SK-N-SH (cell line): ENCODE measurements around the gene KRTAP5-8. TPM values are rescaled to one million over a fixed set of nuclear protein-coding genes. Genes with fewer than 3 reads are reported as not detected.

Experiments
- CTCF ChIA-PET: fragments of 300-600, 350-600 bp; formaldehyde crosslinking; extraction: SDS; loops from one replicate; lab custom pipeline; 2021; lab: Yijun Ruan, JAX
- POLR2A ChIA-PET: fragments of 350-600 bp; sonication (Branson Sonifier 250); formaldehyde crosslinking; extraction: SDS; loops from one replicate; lab custom pipeline; 2020; ENCODE audit warnings: antibody characterized with exemption, inconsistent platforms; lab: Yijun Ruan, JAX
- DNase-seq: peaks from one replicate; pipeline ENCODE4 v3.0.0; 2012
- H2AFZ ChIP-seq: fragments of 200-600 bp; sonication (generic); 2 replicates; pipeline ENCODE4 v1.8.1; 2016; ENCODE audit warnings: antibody characterized with exemption, mild to moderate bottlenecking, low read depth
- H3F3A ChIP-seq: fragments of 200-600 bp; sonication (generic); replicated peaks from 2 replicates; pipeline ENCODE3; 2016; ENCODE audit warnings: antibody characterized with exemption, mild to moderate bottlenecking; ENCODE audit not compliant: insufficient read depth
- H3K27ac ChIP-seq, 2 experiments: fragments of 200-500 bp in 1 of 2; fragments of 200-600 bp in 1 of 2; sonication (Bioruptor generic) in 1 of 2; sonication (generic), shearing (Covaris generic) in 1 of 2; 2 replicates each; pipeline versions ENCODE4 v1.5.1 to v1.6.1; 2014 to 2016; ENCODE audit warnings: low read depth in 2 of 2, inconsistent platforms in 1 of 2, low read length in 1 of 2, mild to moderate bottlenecking in 1 of 2, mixed read lengths in 1 of 2
- H3K27me3 ChIP-seq: fragments of 200-600 bp; sonication (generic), shearing (Covaris generic); 2 replicates; pipeline ENCODE4 v1.6.1; 2016; ENCODE audit warnings: mixed run types; ENCODE audit not compliant: insufficient read depth
- H3K36me3 ChIP-seq, 2 experiments: fragments of 200-500 bp in 1 of 2; fragments of 200-600 bp in 1 of 2; sonication (Bioruptor generic) in 1 of 2; sonication (generic) in 1 of 2; replicated peaks in 1 of 2; 2 replicates each; pipeline versions ENCODE3 to v1.5.1; 2014 to 2016; ENCODE audit warnings: low read length in 1 of 2, mild to moderate bottlenecking in 1 of 2; ENCODE audit not compliant: insufficient read depth in 2 of 2, control insufficient read depth in 1 of 2
- H3K4me1 ChIP-seq, 2 experiments: fragments of 200-500 bp in 1 of 2; fragments of 200-600 bp in 1 of 2; sonication (Bioruptor generic) in 1 of 2; sonication (generic), shearing (Covaris generic) in 1 of 2; 2 replicates each; pipeline versions ENCODE4 v1.5.1 to v1.6.1; 2014 to 2016; ENCODE audit warnings: low read depth in 1 of 2, low read length in 1 of 2, mixed run types in 1 of 2; ENCODE audit not compliant: insufficient read depth in 2 of 2, control insufficient read depth in 1 of 2
- H3K4me2 ChIP-seq: fragments of 200-600 bp; sonication (generic), shearing (Covaris generic); 2 replicates; pipeline ENCODE4 v1.6.1; 2017; ENCODE audit warnings: mixed run types
- H3K4me3 ChIP-seq, 2 experiments: fragments of 200-500 bp in 1 of 2; fragments of 200-600 bp in 1 of 2; sonication (Bioruptor generic) in 1 of 2; sonication (generic), shearing (Covaris generic) in 1 of 2; 2 replicates each; pipeline versions ENCODE4 v1.5.1 to v1.8.1; 2014 to 2016; ENCODE audit warnings: low read depth in 2 of 2, inconsistent platforms in 1 of 2, low read length in 1 of 2, mild to moderate bottlenecking in 1 of 2, mixed read lengths in 1 of 2, moderate library complexity in 1 of 2
- H3K79me2 ChIP-seq: fragments of 200-600 bp; sonication (generic); 2 replicates; pipeline ENCODE4 v1.8.1; 2017; ENCODE audit warnings: mild to moderate bottlenecking; ENCODE audit not compliant: insufficient read depth
- H3K9ac ChIP-seq: fragments of 200-600 bp; sonication (generic); 2 replicates; pipeline ENCODE4 v1.6.1; 2017; ENCODE audit warnings: mixed run types
- H3K9me2 ChIP-seq: fragments of 200-600 bp; sonication (generic); 2 replicates; pipeline ENCODE4 v1.6.1; 2017; ENCODE audit warnings: mixed run types
- H3K9me3 ChIP-seq: fragments of 200-600 bp; sonication (generic); 2 replicates; pipeline ENCODE4 v1.6.1; 2017; ENCODE audit warnings: mixed run types, mild to moderate bottlenecking, moderate library complexity
- H4K20me1 ChIP-seq: fragments of 200-600 bp; sonication (generic); 2 replicates; pipeline ENCODE4 v1.6.1; 2017; ENCODE audit warnings: mild to moderate bottlenecking, mixed run types; ENCODE audit not compliant: insufficient read depth
- CHD2 ChIP-seq: fragments of 150-350 bp; IDR thresholded peaks from 2 replicates; pipeline ENCODE4 v1.6.1; 2018; ENCODE audit warnings: low read length; ENCODE audit not compliant: partially characterized antibody
- CTCF ChIP-seq: fragments of 200-600 bp; sonication (generic); IDR thresholded peaks from 2 replicates; pipeline ENCODE4 v1.6.1; 2017; ENCODE audit warnings: antibody characterized with exemption, mild to moderate bottlenecking, moderate library complexity
- ELF1 ChIP-seq: IDR thresholded peaks from 2 replicates; pipeline ENCODE4 v1.4.0; 2012
- EP300 ChIP-seq, 2 experiments: IDR thresholded peaks; 2 replicates each; pipeline versions ENCODE4 v1.4.0 to v1.6.1; 2012; ENCODE audit warnings: borderline replicate concordance in 1 of 2, low read depth in 1 of 2, low read length in 1 of 2
- MAX ChIP-seq: IDR thresholded peaks from 2 replicates; pipeline ENCODE4 v1.4.0; 2012; ENCODE audit warnings: low read depth
- PBX3 ChIP-seq: IDR thresholded peaks from 2 replicates; pipeline ENCODE4; 2012
- RAD21 ChIP-seq: IDR thresholded peaks from 2 replicates; pipeline ENCODE4 v1.6.1; 2012; ENCODE audit warnings: mild to moderate bottlenecking, low read length
- RCOR1 ChIP-seq: fragments of 150-350 bp; IDR thresholded peaks from 2 replicates; pipeline ENCODE4 v1.6.1; 2017; ENCODE audit warnings: antibody characterized with exemption, low read length
- REST ChIP-seq: IDR thresholded peaks from 2 replicates; pipeline ENCODE4 v1.6.1; 2012; ENCODE audit warnings: mild to moderate bottlenecking, low read depth, low read length, moderate library complexity
- SIN3A ChIP-seq: IDR thresholded peaks from 2 replicates; pipeline ENCODE4 v1.6.1; 2012; ENCODE audit warnings: low read depth, mild to moderate bottlenecking, low read length, moderate library complexity, borderline replicate concordance
- TAF1 ChIP-seq: IDR thresholded peaks from 2 replicates; pipeline ENCODE4 v1.6.1; 2012; ENCODE audit warnings: low read depth, mild to moderate bottlenecking, low read length, moderate library complexity, borderline replicate concordance
- TCF12 ChIP-seq: IDR thresholded peaks from 2 replicates; pipeline ENCODE4 v1.4.0; 2012
- USF2 ChIP-seq: fragments of 150-350 bp; IDR thresholded peaks from 2 replicates; pipeline ENCODE4 v1.6.1; 2017; ENCODE audit warnings: antibody characterized with exemption, low read length, low read depth, borderline replicate concordance
- YY1 ChIP-seq: IDR thresholded peaks from 2 replicates; pipeline ENCODE4 v1.4.0; 2012; ENCODE audit warnings: low read depth, mild to moderate bottlenecking
- ZBTB33 ChIP-seq: IDR thresholded peaks from 2 replicates; pipeline ENCODE4 v1.4.0; 2012; ENCODE audit warnings: low read depth, borderline replicate concordance
- WGBS: methylation state at CpG from one replicate; pipeline ENCODE4 v1.1.6; 2017; ENCODE audit warnings: low lambda C conversion rate; 5-methylcytosine and 5-hydroxymethylcytosine counted together
- polyA plus RNA-seq, 3 experiments: library from polyadenylated mRNA; depleted of rRNA; stranded (reverse); fragments of >200 nt; gene quantifications; 2 replicates each; pipeline ENCODE4 v1.2.3, GENCODE V29; 2012

The KRTAP5-8 gene
- polyA plus RNA-seq, 1 of the 3 experiments (the other 2 are of a cell fraction), result not detected

- Histone ChIP-seq H3K79me2 (no peaks in the 10 kb centered on the region), H3K27ac (no peak overlapping the region), H3K4me3 (no peak overlapping the region; a peak in 1 of 4 replicates), H3K4me1 (peaks cover 0 to 5% of the 10 kb centered on the region in 2 experiments; a peak in 1 of 4 replicates), H4K20me1 (no peaks in the 10 kb centered on the region), H2AFZ (no peak overlapping the region), H3K9ac (no peak overlapping the region), H3K9me2 (no peaks in the 10 kb centered on the region), H3K4me2 (no peak overlapping the region), H3K9me3 (no peaks in the 10 kb centered on the region), H3K27me3 (no peaks in the 10 kb centered on the region), H3K36me3 (no peaks in the 10 kb centered on the region), H3F3A (no peaks in the 10 kb centered on the region)
- DNase-seq, result peak; percentile 84
- 7% methylated on average over 8 of the region's 8 CpGs for WGBS
- CTCF ChIA-PET, result interaction anchor here (0.6 to 2.7 kb wide), 30 partner anchors 9 to 984 kb away, joined by 3 to 35 read pairs (median 4); partner anchors contain the start of genes DHCR7, KRTAP5-10 and KRTAP5-9
- POLR2A ChIA-PET, result no interaction called here
- TF ChIP-seq ZBTB33 (no peak), RAD21 (peak; percentile 31), EP300 (IDR thresholded peaks at IDR 0.05; ENCODE audit: borderline replicate concordance in 1 of 2, low read depth in 1 of 2, low read length in 1 of 2) (no peak), CTCF (peak; percentile 67), CHD2 (peak; percentile 37), TAF1 (no peak), ELF1 (no peak), PBX3 (no peak), RCOR1 (0 out of 2 replicates have a peak, but pooled peaks have one; percentile 23)
- TF ChIP-seq, all 33 proteins: peak for 4
Measured at GRCh38 chr11:71580057-71581003, 42.5 kb downstream of the KRTAP5-8 start.

- no peak overlapping the region for H2AFZ ChIP-seq
- no peaks in the 10 kb centered on the region for H3K9me3 ChIP-seq
- no peak overlapping the region for H3K9ac ChIP-seq
- no peaks in the 10 kb centered on the region for H3F3A ChIP-seq
- WGBS, result 39% methylated on average over 4 of the region's 4 CpGs
- H3K79me2 ChIP-seq, result no peaks in the 10 kb centered on the region
- no peaks in the 10 kb centered on the region for H4K20me1 ChIP-seq
- peaks cover 0 to 5% of the 10 kb centered on the region in 2 experiments; a peak in 1 of 4 replicates for H3K4me1 ChIP-seq
- POLR2A ChIA-PET, result no interaction called here
- no peak overlapping the region for H3K27ac ChIP-seq
- no peaks in the 10 kb centered on the region for H3K36me3 ChIP-seq
- H3K4me3 ChIP-seq, result no peak overlapping the region
- DNase-seq, result no peak
- H3K9me2 ChIP-seq, result no peaks in the 10 kb centered on the region
- H3K27me3 ChIP-seq, result no peaks in the 10 kb centered on the region
- CTCF ChIA-PET, result interaction anchor here (0.6 to 2.7 kb wide), 4 partner anchors 8 to 1044 kb away, joined by 3 to 35 read pairs (median 10); partner anchors contain the start of gene KRTAP5-10
- no peak overlapping the region for H3K4me2 ChIP-seq
- no peak for TF ChIP-seq REST
- no peak for TF ChIP-seq YY1
- TF ChIP-seq ELF1, result no peak
- no peak for TF ChIP-seq MAX
- TF ChIP-seq TCF12, result no peak
- no peak for TF ChIP-seq EP300 (IDR thresholded peaks at IDR 0.05; ENCODE audit: borderline replicate concordance in 1 of 2, low read depth in 1 of 2, low read length in 1 of 2)
- TF ChIP-seq SIN3A, result no peak
- TF ChIP-seq USF2, result no peak
Measured at GRCh38 chr11:71581826-71582225, 44.0 kb downstream of the KRTAP5-8 start.
